Astrocyte (in vitro differentiated cells and primary cell): ENCODE measurements around the gene CNPY3.

ENCODE experiments used
- CTCF ChIP-seq: IDR thresholded peaks from 2 replicates; pipeline ENCODE4 v1.5.1; 2011; ENCODE audit warnings: low read depth, mild to moderate bottlenecking, inconsistent platforms, low read length, moderate library complexity; ENCODE audit not compliant: insufficient read depth
- EZH2 ChIP-seq: IDR thresholded peaks from 2 replicates; pipeline ENCODE4 v1.6.1; 2012; ENCODE audit warnings: mild to moderate bottlenecking, low read length, inconsistent platforms; ENCODE audit not compliant: insufficient read depth

DNA sequence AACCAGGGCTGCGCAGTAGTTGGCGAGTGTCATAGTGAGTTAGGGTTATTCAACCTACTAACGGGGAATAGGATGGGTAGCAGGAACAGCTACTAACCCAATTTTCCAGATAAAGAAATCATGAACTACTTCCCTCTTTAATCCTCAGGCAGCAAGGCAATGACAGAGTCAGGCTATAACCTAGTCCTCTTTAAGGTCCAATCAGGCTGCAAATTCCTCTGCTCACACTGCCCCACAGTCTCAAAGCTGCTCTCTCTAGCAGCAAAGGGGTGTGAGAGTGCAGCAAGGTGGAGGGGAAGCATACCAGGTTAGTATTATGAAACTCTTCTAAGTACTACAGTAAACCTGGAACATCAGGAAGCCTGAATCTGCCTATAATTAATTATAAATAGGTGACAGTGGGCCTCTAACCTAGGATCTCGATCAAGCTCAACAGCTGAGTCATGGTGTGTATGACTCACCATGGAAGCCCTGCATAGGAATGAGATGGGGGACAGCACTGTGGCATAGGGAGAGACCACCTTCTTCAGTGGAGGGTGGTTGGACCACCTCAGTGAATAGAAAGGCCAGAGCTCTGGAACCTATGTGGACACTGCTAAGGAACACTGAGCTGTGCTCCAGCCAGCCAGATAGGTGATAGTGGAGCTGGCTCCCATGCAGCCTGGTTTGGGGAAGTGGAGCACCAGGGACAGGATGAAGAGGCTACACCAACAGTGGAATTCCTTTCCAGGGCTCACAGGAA, 41.8 kb downstream of the CNPY3 start:
- no peak for TF ChIP-seq CTCF
- no peak for TF ChIP-seq EZH2
